Transverse colon (tissue), 3 donors: ENCODE measurements around the gene RGS11.

Source experiments
- EP300 ChIP-seq: sonication (generic); formaldehyde crosslinking; IDR thresholded peaks from one replicate; pipeline ENCODE4 v1.6.1; 2017; ENCODE audit warnings: antibody characterized with exemption, low read depth
- POLR2A ChIP-seq: fragments of 450-650 bp; IDR thresholded peaks from one replicate; pipeline ENCODE4 v1.6.1; 2016; ENCODE audit warnings: antibody characterized with exemption, mild to moderate bottlenecking, moderate library complexity
- TF ChIP-seq, protein P1 (sequence below), 5 experiments: fragments of 200-600 bp in 3 of 5; fragments of 450-650 bp in 2 of 5; sonication (generic) in 3 of 5; IDR thresholded peaks; 1 replicate in 2 of 5; 2 replicates in 3 of 5; pipeline ENCODE4 v1.5.1; 2016 to 2017; ENCODE audit warnings: antibody characterized with exemption in 5 of 5, inconsistent platforms in 3 of 5, mild to moderate bottlenecking in 2 of 5, moderate library complexity in 1 of 5

DNA sequence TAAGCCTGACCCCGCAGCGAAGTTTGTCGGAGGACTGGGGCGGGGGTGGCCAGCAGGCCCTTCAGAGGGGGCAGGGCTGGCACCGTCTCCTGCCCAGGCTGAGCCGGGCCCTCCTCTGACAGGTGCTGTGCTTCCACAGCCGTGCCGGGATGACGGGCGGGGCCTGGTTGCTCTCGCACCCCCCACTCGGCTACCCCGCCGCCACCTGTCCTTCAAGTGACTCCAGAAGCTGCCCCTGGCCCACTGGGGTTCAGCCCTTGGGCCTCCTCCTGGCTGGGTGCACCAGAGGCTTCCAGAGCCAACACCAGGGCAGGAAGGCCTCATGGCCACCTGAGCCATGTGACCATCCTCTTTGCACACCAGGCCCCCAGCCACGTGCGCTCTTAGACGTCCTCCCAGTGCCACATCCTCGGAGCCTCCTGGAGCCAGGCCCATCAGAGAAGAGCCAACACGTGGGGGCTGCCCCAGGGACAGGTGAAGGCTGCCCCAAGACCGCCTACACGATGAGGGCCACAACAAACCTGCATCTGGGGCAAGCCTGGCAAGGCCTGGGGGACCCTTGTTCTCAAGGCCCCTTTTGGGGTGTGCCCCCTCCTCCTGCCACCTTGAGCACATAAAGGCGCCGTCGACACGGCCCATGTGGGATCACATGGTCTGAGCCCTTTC, 14.4 kb upstream of the RGS11 start:
- TF ChIP-seq POLR2A (no peak), EP300 (no peak)
- TF ChIP-seq, protein P1, sequence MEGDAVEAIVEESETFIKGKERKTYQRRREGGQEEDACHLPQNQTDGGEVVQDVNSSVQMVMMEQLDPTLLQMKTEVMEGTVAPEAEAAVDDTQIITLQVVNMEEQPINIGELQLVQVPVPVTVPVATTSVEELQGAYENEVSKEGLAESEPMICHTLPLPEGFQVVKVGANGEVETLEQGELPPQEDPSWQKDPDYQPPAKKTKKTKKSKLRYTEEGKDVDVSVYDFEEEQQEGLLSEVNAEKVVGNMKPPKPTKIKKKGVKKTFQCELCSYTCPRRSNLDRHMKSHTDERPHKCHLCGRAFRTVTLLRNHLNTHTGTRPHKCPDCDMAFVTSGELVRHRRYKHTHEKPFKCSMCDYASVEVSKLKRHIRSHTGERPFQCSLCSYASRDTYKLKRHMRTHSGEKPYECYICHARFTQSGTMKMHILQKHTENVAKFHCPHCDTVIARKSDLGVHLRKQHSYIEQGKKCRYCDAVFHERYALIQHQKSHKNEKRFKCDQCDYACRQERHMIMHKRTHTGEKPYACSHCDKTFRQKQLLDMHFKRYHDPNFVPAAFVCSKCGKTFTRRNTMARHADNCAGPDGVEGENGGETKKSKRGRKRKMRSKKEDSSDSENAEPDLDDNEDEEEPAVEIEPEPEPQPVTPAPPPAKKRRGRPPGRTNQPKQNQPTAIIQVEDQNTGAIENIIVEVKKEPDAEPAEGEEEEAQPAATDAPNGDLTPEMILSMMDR (IDR thresholded peaks at IDR 0.05) = no peak
